IPS-15b (cell line): ENCODE data around the gene CDC42SE2.

ENCODE experiments used
- H3K27me3 ChIP-seq: one replicate; pipeline ENCODE4 v1.6.1; 2013; ENCODE audit warnings: low read length; ENCODE audit not compliant: control insufficient read depth, insufficient read depth
- H3K36me3 ChIP-seq: one replicate; pipeline ENCODE4 v1.6.1; 2013; ENCODE audit warnings: low read length; ENCODE audit not compliant: control insufficient read depth, insufficient read depth
- H3K4me1 ChIP-seq: one replicate; pipeline ENCODE4 v1.6.1; 2013; ENCODE audit warnings: mild to moderate bottlenecking, low read length; ENCODE audit not compliant: control insufficient read depth, insufficient read depth
- H3K4me3 ChIP-seq: one replicate; pipeline ENCODE4 v1.5.1; 2013; ENCODE audit warnings: low read depth, low read length
- H3K9ac ChIP-seq: one replicate; pipeline ENCODE4 v1.6.1; 2013; ENCODE audit warnings: low read depth, mild to moderate bottlenecking, low read length
- H3K9me3 ChIP-seq: one replicate; pipeline ENCODE4 v1.6.1; 2013; ENCODE audit warnings: mild to moderate bottlenecking, low read length; ENCODE audit not compliant: control insufficient read depth, insufficient read depth

Gene CDC42SE2

DNA sequence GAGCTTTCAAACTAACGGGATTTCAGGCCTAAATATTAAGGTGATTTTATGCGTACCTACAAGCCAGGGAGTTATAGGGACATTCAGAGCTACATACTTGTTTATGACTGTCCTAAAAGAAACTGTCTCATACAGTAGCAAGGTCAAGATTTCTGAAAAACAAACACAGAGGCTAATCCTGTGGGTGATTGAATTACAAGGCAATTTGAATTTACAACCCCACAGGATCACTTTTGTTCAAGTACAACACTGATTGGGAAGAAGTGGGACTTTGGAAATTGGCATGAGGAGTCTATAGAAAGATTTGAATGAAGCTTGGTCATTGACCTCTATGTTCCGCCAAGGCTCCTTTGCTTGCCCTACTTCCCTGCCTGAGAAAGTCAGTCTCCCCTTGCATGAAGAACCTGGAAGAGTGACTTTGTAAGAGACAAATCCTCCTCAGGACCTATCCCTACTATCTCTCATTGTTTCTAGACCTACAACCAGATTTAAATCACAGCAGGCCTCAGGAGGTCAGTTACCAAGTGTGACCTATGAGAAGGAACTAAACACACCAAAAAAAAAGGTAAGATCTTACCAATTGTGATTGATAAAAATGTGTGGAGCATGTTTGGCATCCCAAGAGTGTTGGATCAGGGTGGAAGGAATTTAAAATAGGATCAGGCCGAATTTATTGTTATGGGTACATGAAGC, 38.4 kb upstream of the CDC42SE2 start:
- Histone ChIP-seq H3K27me3 (no peaks in the 10 kb centered on the region), H3K36me3 (no peaks in the 10 kb centered on the region), H3K9me3 (no peaks in the 10 kb centered on the region), H3K4me1 (no peaks in the 10 kb centered on the region), H3K4me3 (no peak overlapping the region), H3K9ac (no peak overlapping the region)

DNA sequence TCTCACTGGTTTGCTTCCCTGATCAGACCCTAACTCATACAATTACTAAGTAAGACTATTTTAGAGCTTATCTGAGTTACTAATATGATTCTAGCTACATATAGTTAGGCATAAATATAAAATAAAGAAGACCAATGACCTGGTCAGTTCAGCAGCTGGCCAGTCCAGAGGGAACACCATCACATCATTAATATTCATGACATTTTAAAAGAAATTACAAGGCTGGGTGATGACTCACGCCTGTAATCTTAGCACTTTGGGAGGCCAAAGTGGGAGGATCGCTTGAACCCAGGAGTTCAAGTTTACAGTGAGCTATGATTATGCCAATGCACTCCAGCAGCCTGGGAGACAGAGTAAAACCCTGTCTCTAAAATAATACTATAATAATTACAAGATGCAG, 37.0 kb upstream of the CDC42SE2 start:
- Histone ChIP-seq H3K36me3 (no peaks in the 10 kb centered on the region), H3K9me3 (no peaks in the 10 kb centered on the region), H3K4me1 (no peaks in the 10 kb centered on the region), H3K27me3 (no peaks in the 10 kb centered on the region), H3K9ac (no peak overlapping the region), H3K4me3 (no peak overlapping the region)

DNA sequence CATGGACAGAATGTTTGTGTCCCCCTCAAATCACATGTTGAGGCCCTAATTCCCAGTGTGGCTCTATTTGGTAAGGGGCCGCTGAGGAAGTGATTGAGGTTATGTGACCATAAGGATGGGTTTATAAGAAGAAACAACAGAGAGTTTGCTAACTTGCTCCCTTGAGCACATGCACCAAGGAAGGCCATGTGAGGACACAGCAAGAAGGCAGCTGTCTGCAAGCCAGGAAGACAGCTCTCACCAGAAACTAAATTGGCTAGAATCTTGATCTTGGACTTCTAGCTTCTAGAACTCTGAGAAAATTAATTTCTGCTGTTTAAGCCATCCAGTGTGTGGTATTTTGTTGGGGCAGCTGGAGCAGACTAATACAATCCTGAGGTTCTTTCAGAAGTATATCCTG, 35.2 kb upstream of the CDC42SE2 start:
- no peaks in the 10 kb centered on the region for H3K9me3 ChIP-seq
- H3K9ac ChIP-seq: no peak overlapping the region
- H3K4me1 ChIP-seq: no peaks in the 10 kb centered on the region
- H3K27me3 ChIP-seq: no peaks in the 10 kb centered on the region
- H3K36me3 ChIP-seq: no peaks in the 10 kb centered on the region
- H3K4me3 ChIP-seq: no peak overlapping the region

DNA sequence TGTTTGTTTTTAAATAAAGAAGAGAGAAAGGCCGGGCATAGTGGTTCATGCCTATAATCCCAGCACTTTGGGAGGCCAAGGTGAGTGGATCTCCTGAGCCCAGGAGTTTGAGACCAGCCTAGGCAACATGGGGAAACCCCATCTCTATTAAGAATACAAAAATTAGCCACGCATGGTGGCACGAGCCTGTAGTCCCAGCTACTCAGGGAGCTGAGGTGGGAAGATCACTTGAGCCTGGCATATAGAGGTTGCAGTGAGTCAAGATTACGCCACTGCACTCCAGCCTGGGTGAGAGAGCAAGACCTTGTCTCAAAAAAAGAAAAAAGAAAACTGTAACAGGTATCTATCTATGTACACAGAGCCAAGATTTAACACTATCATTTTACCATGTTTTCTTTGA, 34.2 kb upstream of the CDC42SE2 start:
- H3K9me3 ChIP-seq: no peaks in the 10 kb centered on the region
- no peaks in the 10 kb centered on the region for H3K27me3 ChIP-seq
- H3K9ac ChIP-seq: no peak overlapping the region
- no peaks in the 10 kb centered on the region for H3K36me3 ChIP-seq
- H3K4me1 ChIP-seq: no peaks in the 10 kb centered on the region
- no peak overlapping the region for H3K4me3 ChIP-seq

DNA sequence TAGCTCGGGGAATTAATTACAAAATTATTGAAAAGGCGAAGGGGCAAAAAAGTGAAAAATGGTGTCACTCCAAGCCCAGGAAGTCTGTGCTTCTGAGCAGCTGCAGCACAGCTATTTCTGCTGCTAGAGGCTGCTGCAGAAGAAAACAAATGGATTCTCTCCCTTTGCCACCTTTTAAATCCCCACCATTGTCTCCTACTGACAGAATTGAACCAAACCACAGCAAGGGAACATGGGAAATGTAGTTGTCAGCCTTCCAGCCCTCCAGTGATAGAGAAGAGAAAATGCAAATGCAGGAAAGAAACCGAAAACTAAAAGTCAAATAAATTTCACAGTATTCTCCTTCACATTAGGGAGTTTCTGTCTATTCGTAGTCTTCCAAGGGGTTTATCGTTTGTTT, 33.4 kb upstream of the CDC42SE2 start:
- Histone ChIP-seq H3K4me3 (no peak overlapping the region), H3K27me3 (no peaks in the 10 kb centered on the region), H3K36me3 (no peaks in the 10 kb centered on the region), H3K9me3 (no peaks in the 10 kb centered on the region), H3K4me1 (no peaks in the 10 kb centered on the region), H3K9ac (no peak overlapping the region)

DNA sequence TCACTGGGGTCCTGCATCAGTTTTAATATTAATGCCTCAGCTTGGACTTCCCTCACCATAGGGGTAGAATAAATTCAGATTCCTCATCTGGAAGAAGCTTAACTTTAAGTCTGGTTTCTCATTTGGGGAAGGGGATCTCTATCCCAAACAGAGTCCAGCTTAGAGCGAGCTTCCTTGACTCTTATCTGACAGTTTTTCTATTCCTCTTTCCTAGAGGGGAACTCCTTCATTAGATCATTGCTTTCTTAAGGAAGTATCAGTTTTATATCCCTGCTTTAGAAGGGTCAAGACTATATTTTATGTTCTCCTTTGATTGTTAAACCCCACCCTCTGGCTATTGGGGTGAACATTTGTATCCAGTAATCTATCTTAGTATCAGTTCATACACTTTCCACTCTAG, 24.2 kb upstream of the CDC42SE2 start:
- Histone ChIP-seq H3K4me3 (no peak overlapping the region), H3K4me1 (no peaks in the 10 kb centered on the region), H3K36me3 (no peaks in the 10 kb centered on the region), H3K9ac (no peak overlapping the region), H3K27me3 (no peaks in the 10 kb centered on the region), H3K9me3 (no peaks in the 10 kb centered on the region)

DNA sequence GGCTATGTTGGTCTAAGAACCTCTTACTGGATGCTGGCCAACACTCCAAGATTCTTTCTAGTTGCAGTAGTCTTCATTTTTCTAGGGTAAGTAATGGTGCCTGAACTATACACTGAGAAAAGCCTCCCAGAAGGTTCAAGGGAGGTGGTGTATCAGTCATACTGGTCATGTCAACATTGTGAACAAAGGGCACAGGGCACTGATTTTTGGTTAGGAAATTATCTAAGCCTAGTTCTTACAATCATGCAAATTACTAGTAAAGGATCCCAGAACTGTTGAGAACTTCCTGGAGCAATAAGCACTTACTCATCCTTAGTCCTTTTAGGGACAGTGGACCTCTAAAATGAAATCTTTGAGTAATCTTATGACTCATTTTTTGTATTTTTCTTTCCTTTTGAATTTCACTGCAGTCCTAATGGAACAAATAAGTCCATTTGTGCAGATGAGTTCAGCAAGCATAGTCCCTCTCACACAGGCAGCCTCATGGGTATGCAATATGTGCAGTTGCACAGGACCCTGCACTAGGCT, 21.1 kb upstream of the CDC42SE2 start:
- H3K36me3 ChIP-seq: no peaks in the 10 kb centered on the region
- H3K9ac ChIP-seq: no peak overlapping the region
- H3K27me3 ChIP-seq: no peaks in the 10 kb centered on the region
- no peak overlapping the region for H3K4me3 ChIP-seq
- no peaks in the 10 kb centered on the region for H3K4me1 ChIP-seq
- H3K9me3 ChIP-seq: no peaks in the 10 kb centered on the region

DNA sequence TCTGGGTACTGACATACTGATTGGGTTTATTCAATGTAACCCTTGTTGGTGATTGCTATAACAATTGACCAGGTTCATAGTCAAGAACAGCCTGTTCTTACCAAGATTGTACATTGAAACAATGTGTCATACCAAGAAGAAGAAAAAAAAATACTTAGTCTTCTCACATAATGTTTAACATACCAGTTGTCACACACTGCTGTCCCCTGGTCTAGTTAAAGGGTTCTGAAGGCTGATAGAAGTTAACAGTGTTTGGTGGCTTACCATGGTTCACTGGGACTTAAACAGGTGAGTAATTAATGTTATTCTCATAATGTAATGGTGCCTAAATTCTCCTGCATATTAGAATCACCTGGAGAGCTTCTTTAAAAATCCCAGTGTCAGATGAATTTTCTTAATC, 18.5 kb upstream of the CDC42SE2 start:
- no peak overlapping the region for H3K9ac ChIP-seq
- H3K4me3 ChIP-seq: no peak overlapping the region
- no peaks in the 10 kb centered on the region for H3K4me1 ChIP-seq
- H3K27me3 ChIP-seq: no peaks in the 10 kb centered on the region
- no peaks in the 10 kb centered on the region for H3K36me3 ChIP-seq
- no peaks in the 10 kb centered on the region for H3K9me3 ChIP-seq

DNA sequence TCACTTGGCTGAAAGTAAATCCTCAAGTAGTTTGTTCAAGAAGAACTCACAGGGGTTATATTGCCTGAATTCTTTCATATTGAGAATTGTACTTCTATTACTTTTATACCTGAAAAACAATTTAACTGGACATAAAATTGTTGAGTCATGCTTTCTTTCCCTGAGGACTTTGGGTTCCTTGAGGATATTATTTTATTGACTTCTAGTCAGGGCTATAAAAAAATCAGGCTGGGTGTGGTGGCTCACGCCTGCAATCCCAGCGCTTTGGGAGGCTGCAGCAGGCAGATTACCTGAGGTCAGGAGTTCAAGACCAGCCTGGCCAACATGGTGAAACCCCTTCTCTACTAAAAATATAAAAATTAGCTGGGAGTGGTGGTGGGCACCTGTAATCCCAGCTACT, 17.9 kb upstream of the CDC42SE2 start:
- Histone ChIP-seq H3K36me3 (no peaks in the 10 kb centered on the region), H3K27me3 (no peaks in the 10 kb centered on the region), H3K9me3 (no peaks in the 10 kb centered on the region), H3K4me3 (no peak overlapping the region), H3K9ac (no peak overlapping the region), H3K4me1 (no peaks in the 10 kb centered on the region)

DNA sequence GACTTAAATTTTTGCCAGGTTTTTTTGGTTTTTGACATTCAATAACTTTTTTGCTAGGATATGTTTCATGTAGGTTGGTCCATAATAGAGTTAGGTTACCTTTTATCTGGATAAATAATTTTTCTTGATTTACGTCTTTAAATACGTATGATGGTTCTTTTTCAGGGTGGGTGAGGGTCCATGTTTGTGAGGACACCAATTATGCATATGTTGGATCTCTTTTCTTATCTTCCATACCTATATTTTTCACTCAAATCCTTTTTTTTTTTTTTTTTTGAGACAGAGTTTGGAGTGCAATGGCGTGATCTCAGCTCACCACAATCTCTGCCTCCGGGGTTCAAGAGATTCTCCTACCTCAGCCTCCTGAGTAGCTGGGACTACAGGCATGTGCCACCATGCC, 17.3 kb upstream of the CDC42SE2 start:
- no peaks in the 10 kb centered on the region for H3K4me1 ChIP-seq
- H3K9ac ChIP-seq: no peak overlapping the region
- H3K9me3 ChIP-seq: no peaks in the 10 kb centered on the region
- H3K4me3 ChIP-seq: no peak overlapping the region
- no peaks in the 10 kb centered on the region for H3K27me3 ChIP-seq
- no peaks in the 10 kb centered on the region for H3K36me3 ChIP-seq

DNA sequence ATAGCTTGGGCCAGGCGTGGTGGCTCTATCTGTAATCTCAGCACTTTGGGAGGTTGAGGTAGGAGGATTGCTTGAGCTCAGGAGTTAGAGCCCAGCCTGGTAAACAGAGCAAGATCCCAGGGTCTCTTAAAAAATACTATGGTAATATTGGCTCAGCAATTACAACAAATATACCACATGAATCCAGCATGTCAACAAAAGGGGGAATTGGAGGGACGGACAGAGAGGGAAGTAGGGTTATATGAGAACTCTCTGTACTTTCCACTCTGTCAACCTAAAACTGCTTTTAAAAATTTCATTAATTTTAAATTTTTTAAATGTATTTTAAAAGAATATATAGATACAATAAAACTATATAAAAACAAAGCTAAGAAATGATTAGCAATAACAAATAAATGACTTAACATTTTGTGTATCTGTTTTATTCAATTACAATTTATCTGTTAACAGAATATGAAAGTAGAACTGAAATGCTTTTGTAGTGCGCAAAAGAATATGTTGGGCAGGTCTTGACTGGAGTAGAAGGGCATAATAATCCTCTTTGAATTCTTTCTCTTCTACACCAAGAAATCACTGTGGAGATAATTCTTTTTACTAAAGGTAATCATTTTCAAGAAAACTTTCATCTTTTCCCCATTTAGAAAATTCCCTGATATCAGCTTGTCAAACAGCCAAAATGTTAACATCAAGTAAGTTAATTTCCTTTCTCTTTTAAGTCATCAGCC, 12.9 kb upstream of the CDC42SE2 start:
- no peaks in the 10 kb centered on the region for H3K27me3 ChIP-seq
- H3K9me3 ChIP-seq: no peaks in the 10 kb centered on the region
- H3K36me3 ChIP-seq: no peaks in the 10 kb centered on the region
- no peak overlapping the region for H3K9ac ChIP-seq
- no peak overlapping the region for H3K4me3 ChIP-seq
- H3K4me1 ChIP-seq: no peaks in the 10 kb centered on the region

DNA sequence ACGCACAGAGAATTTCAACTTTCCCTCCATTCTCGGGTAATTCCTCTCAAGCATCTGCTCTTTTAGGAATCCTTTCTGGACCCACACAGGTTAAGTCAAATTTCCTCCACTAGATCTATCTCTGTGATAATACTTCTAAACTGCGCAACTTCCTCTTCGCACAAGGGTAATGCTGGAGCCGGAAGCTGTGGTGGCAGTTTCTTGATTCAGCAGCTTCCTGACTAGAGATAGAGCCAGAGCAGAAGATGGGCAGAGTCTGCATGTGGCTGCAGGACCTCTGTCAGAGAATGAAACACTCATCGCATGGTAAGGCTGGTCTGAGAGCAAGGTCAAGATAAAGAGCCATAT, 11.1 kb upstream of the CDC42SE2 start:
- Histone ChIP-seq H3K4me3 (no peak overlapping the region), H3K27me3 (no peaks in the 10 kb centered on the region), H3K9me3 (no peaks in the 10 kb centered on the region), H3K4me1 (no peaks in the 10 kb centered on the region), H3K9ac (no peak overlapping the region), H3K36me3 (no peaks in the 10 kb centered on the region)
